IMR-90 (cell line): ENCODE data around the gene RASSF7. TPM values are rescaled to one million over a fixed set of nuclear protein-coding genes. Genes with fewer than 3 reads are reported as not detected.
A peak's percentile ranks its signal among the peaks of the same experiment; 100 is the strongest.

ENCODE experiments used
- ATAC-seq: fragments of 200-7000 bp; cut with Tn5 transposase; 2 replicates; pipeline ENCODE4 v1.9.1; 2020; ENCODE audit warnings: low read depth, mild to moderate bottlenecking, moderate library complexity
- BruUV-seq: library from RNA; stranded (reverse); fragments of 400-500 nt; replicated peaks from 2 replicates; lab custom pipeline; 2021; lab: Mats Ljungman, UMichigan
- CTCF ChIA-PET: fragments of 300-600 bp; formaldehyde crosslinking; extraction: SDS; loops from one replicate; lab custom pipeline; 2021; ENCODE audit warnings: antibody characterized with exemption; lab: Yijun Ruan, JAX
- POLR2A ChIA-PET: fragments of 300-600 bp; sonication (Branson Sonifier 250); formaldehyde crosslinking; loops from one replicate; lab custom pipeline; 2022; ENCODE audit warnings: antibody characterized with exemption; ENCODE audit not compliant: unreplicated experiment; lab: Charles Lee
- DNase-seq: peaks from one replicate; pipeline ENCODE4 v3.0.0; 2013
- H2AFZ ChIP-seq: replicated peaks from 2 replicates; pipeline ENCODE3; 2013; ENCODE audit warnings: low read length, mild to moderate bottlenecking; ENCODE audit not compliant: poor library complexity
- H2AK5ac ChIP-seq: 2 replicates; pipeline ENCODE4 v1.6.1; 2013; ENCODE audit warnings: low read depth, low read length, inconsistent platforms
- H2AK9ac ChIP-seq: replicated peaks from 2 replicates; pipeline ENCODE3; 2013; ENCODE audit warnings: mild to moderate bottlenecking, low read depth, low read length, moderate library complexity; ENCODE audit not compliant: poor library complexity
- H2BK120ac ChIP-seq: 2 replicates; pipeline ENCODE4 v1.6.1; 2013; ENCODE audit warnings: low read depth, low read length, inconsistent platforms
- H2BK15ac ChIP-seq: 3 replicates; pipeline ENCODE4 v1.6.1; 2013; ENCODE audit warnings: low read depth, low read length, inconsistent platforms
- H2BK20ac ChIP-seq: 2 replicates; pipeline ENCODE4 v1.6.1; 2013; ENCODE audit warnings: low read depth, mild to moderate bottlenecking, inconsistent platforms, low read length, moderate library complexity
- H2BK5ac ChIP-seq: 2 replicates; pipeline ENCODE4 v1.6.1; 2013; ENCODE audit warnings: mild to moderate bottlenecking, low read depth, low read length, inconsistent platforms; ENCODE audit not compliant: poor library complexity, severe bottlenecking
- H3K14ac ChIP-seq: replicated peaks from 2 replicates; pipeline ENCODE4 v1.6.1; 2013; ENCODE audit warnings: low read depth, low read length, inconsistent platforms
- H3K18ac ChIP-seq: 2 replicates; pipeline ENCODE4 v1.6.1; 2013; ENCODE audit warnings: low read depth, low read length, control low read depth
- H3K23ac ChIP-seq: 2 replicates; pipeline ENCODE4 v1.6.1; 2013; ENCODE audit warnings: low read depth, low read length, inconsistent platforms
- H3K27ac ChIP-seq: 2 replicates; pipeline ENCODE4 v1.5.1; 2013; ENCODE audit warnings: mild to moderate bottlenecking, control low read depth, low read length; ENCODE audit not compliant: insufficient read depth
- H3K27me3 ChIP-seq: 2 replicates; pipeline ENCODE4 v1.6.1; 2013; ENCODE audit warnings: low read length; ENCODE audit not compliant: control insufficient read depth, insufficient read depth
- H3K36me3 ChIP-seq: 2 replicates; pipeline ENCODE4 v1.6.1; 2013; ENCODE audit warnings: low read length, mixed read lengths; ENCODE audit not compliant: control insufficient read depth, insufficient read depth
- H3K4ac ChIP-seq: 2 replicates; pipeline ENCODE4 v1.6.1; 2013; ENCODE audit warnings: low read depth, low read length, inconsistent platforms
- H3K4me1 ChIP-seq: 2 replicates; pipeline ENCODE4 v1.6.1; 2013; ENCODE audit warnings: low read length, mixed read lengths; ENCODE audit not compliant: control insufficient read depth, insufficient read depth
- H3K4me2 ChIP-seq: 2 replicates; pipeline ENCODE4 v1.6.1; 2013; ENCODE audit warnings: low read depth, mild to moderate bottlenecking, control low read depth, low read length, moderate library complexity
- H3K4me3 ChIP-seq: 2 replicates; pipeline ENCODE4 v1.5.1; 2013; ENCODE audit warnings: low read depth, mild to moderate bottlenecking, control low read depth, low read length, moderate library complexity; ENCODE audit not compliant: insufficient read depth
- H3K56ac ChIP-seq: 2 replicates; pipeline ENCODE4 v1.6.1; 2013; ENCODE audit warnings: low read length, inconsistent platforms; ENCODE audit not compliant: insufficient read depth; ENCODE audit errors: extremely low read depth
- H3K79me1 ChIP-seq, 2 experiments: 2 replicates each; pipeline ENCODE4 v1.6.1; 2013; ENCODE audit warnings: low read length in 2 of 2, inconsistent platforms in 1 of 2, low read depth in 1 of 2
- H3K9ac ChIP-seq: 2 replicates; pipeline ENCODE4 v1.6.1; 2013; ENCODE audit warnings: low read depth, low read length, control low read depth
- H3K9me1 ChIP-seq: 2 replicates; pipeline ENCODE4 v1.6.1; 2013; ENCODE audit warnings: low read length, inconsistent platforms; ENCODE audit not compliant: insufficient read depth
- H3K9me3 ChIP-seq: 2 replicates; pipeline ENCODE4 v1.6.1; 2013; ENCODE audit warnings: low read length; ENCODE audit not compliant: control insufficient read depth, insufficient read depth
- H4K20me1 ChIP-seq: 2 replicates; pipeline ENCODE4 v1.6.1; 2013; ENCODE audit warnings: low read length, inconsistent platforms; ENCODE audit not compliant: insufficient read depth
- H4K5ac ChIP-seq: 2 replicates; pipeline ENCODE4 v1.6.1; 2013; ENCODE audit warnings: mild to moderate bottlenecking, low read depth, low read length, control low read depth
- H4K8ac ChIP-seq, 2 experiments: 2 replicates each; pipeline ENCODE4 v1.6.1; 2013; ENCODE audit warnings: low read depth in 2 of 2, low read length in 2 of 2, control low read depth in 1 of 2, inconsistent platforms in 1 of 2
- H4K91ac ChIP-seq: 2 replicates; pipeline ENCODE4 v1.6.1; 2013; ENCODE audit warnings: low read depth, low read length, inconsistent platforms; ENCODE audit not compliant: insufficient read depth
- CHD1 ChIP-seq: IDR thresholded peaks from 2 replicates; pipeline ENCODE4 v1.6.1; 2012; ENCODE audit warnings: low read depth, low read length, improper control_type of control experiment
- FOS ChIP-seq: fragments of 150-350 bp; IDR thresholded peaks from 2 replicates; pipeline ENCODE4 v1.6.1; 2016; ENCODE audit warnings: low read depth, low read length
- MAFK ChIP-seq: IDR thresholded peaks from 2 replicates; pipeline ENCODE4 v1.6.1; 2012; ENCODE audit warnings: low read depth, low read length, improper control_type of control experiment
- MAZ ChIP-seq: IDR thresholded peaks from 2 replicates; pipeline ENCODE4 v1.6.1; 2012; ENCODE audit warnings: low read depth, mild to moderate bottlenecking, low read length, improper control_type of control experiment, moderate library complexity, borderline replicate concordance
- MXI1 ChIP-seq: IDR thresholded peaks from 2 replicates; pipeline ENCODE4 v1.6.1; 2012; ENCODE audit warnings: low read depth, mild to moderate bottlenecking, low read length, moderate library complexity, borderline replicate concordance
- NFE2L2 ChIP-seq: fragments of 150-350 bp; IDR thresholded peaks from 2 replicates; pipeline ENCODE4 v1.6.1; 2016; ENCODE audit warnings: low read depth, mild to moderate bottlenecking, low read length
- POLR2A ChIP-seq: IDR thresholded peaks from 2 replicates; pipeline ENCODE4 v1.6.1; 2012; ENCODE audit warnings: mild to moderate bottlenecking, low read depth, low read length
- RAD21 ChIP-seq: IDR thresholded peaks from 2 replicates; pipeline ENCODE4 v1.6.1; 2012; ENCODE audit warnings: low read length, improper control_type of control experiment
- RCOR1 ChIP-seq: IDR thresholded peaks from 2 replicates; pipeline ENCODE4 v1.6.1; 2012; ENCODE audit warnings: mild to moderate bottlenecking, low read length, improper control_type of control experiment; ENCODE audit not compliant: insufficient replicate concordance
- RFX5 ChIP-seq: IDR thresholded peaks from 2 replicates; pipeline ENCODE4 v1.8.0; 2012; ENCODE audit warnings: low read depth, mild to moderate bottlenecking, low read length, moderate library complexity
- SMC3 ChIP-seq: fragments of 150-350 bp; IDR thresholded peaks from 2 replicates; pipeline ENCODE4 v1.6.1; 2016; ENCODE audit warnings: low read depth, mild to moderate bottlenecking, antibody characterized with exemption, low read length, moderate library complexity
- WGBS, 2 experiments: methylation state at CpG; one replicate each; pipeline versions ENCODE4 v1.1.5 to v1.1.7; 2013; ENCODE audit warnings: missing lambda C conversion rate in 2 of 2; ENCODE audit not compliant: insufficient read length in 1 of 2; ENCODE audit errors: extremely low coverage in 2 of 2; 5-methylcytosine and 5-hydroxymethylcytosine counted together
- dilution Hi-C: fragments of 300-500 bp; cut with HindIII; formaldehyde crosslinking; loops from one replicate; pipeline ENCODE4 v1.14.3; 2018; ENCODE audit warnings: low sequenced_read_pairs; ENCODE audit not compliant: unreplicated experiment
- in situ Hi-C: fragments of 300-500 bp; cut with MboI; formaldehyde crosslinking; loops from 3 replicates; pipeline ENCODE4 v1.14.3; 2019; ENCODE audit warnings: low sequenced_read_pairs, inconsistent platforms, mixed read lengths
- intact Hi-C: fragments of 100-400 bp; cut with micrococcal nuclease; formaldehyde crosslinking; loops from 2 replicates; pipeline ENCODE4 v1.10.0; 2022
- polyA plus RNA-seq, 3 experiments: library from polyadenylated mRNA; depleted of rRNA; stranded (reverse); fragments of >200 nt; gene quantifications; 2 replicates each; pipeline ENCODE4 v1.2.3, GENCODE V29; 2012; ENCODE audit warnings: low replicate concordance in 1 of 3
- total RNA-seq: library from RNA; depleted of rRNA; stranded (reverse); fragments of >200 nt; gene quantifications from 2 replicates; pipeline ENCODE4 v1.2.3, GENCODE V29; 2012
- TF ChIP-seq, protein P1 (sequence below): fragments of 150-350 bp; IDR thresholded peaks from 2 replicates; pipeline ENCODE4 v1.6.1; 2016; ENCODE audit warnings: low read depth, mild to moderate bottlenecking, low read length, moderate library complexity, borderline replicate concordance
- TF ChIP-seq, protein P2 (sequence below): conservative IDR thresholded peaks from 2 replicates; pipeline ENCODE4 v1.5.1; 2012; ENCODE audit warnings: mild to moderate bottlenecking, low read depth, low read length, improper control_type of control experiment
- TF ChIP-seq, protein P3 (sequence below): fragments of 150-350 bp; IDR thresholded peaks from 2 replicates; pipeline ENCODE4 v1.6.1; 2017; ENCODE audit warnings: mild to moderate bottlenecking, antibody characterized with exemption, low read length, low read depth

The RASSF7 gene
- total and polyA plus RNA-seq, 2 of the 4 experiments (the other 2 are of a cell fraction), result 6.8 to 18.5 TPM

DNA sequence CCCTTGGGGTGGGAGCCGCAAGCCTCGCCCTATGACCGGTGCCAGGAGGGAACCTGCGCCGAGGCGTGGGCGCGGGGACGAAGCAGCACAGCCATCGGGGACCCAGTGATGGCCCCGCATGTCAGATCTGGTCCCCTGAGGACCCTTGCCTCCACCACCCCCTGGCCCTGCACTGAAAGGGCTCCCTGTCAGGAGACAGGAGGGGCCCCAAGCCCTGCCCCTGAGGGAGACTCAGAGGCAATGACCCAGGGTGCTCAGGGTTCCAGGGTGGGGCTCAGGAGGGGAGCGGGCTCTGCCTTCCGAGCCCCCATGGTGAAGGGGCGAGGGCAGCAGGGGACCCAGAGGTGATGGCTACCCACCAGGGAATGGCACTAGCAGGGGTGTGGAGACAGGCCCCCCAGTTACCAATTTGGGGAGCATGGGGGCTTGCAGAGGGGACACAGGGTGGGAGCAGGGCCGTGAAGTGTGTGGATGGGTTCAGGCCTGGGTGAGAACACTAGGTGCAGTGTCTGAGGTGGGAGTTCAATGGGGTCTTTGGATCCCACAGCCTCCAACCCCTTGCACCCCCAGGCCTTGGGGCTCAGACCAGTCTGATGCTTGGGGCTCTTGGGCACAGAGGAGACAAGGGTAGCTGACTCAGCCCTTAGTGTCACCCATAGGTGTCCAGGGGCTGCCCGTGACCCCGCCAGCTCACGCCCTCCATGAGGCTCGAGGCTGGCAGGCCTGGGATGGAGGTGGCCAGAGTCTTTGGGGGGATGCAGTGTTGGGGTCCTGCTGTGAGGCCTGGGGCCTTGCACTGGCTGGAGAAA, 22.9 kb upstream of the RASSF7 start:
- Histone ChIP-seq H2AK9ac (peak overlapping the region; percentile 53), H2BK5ac (no peak overlapping the region), H4K5ac (peak overlapping the region; percentile 15; the same call in 1 of the 2 replicates), H3K18ac (no peak overlapping the region; the same call in 1 of the 2 replicates), H3K4ac (peak overlapping the region; percentile 71), H3K27me3 (no peaks in the 10 kb centered on the region), H3K79me1 (peaks cover 3 to 20% of the 10 kb centered on the region in 2 experiments; a peak in 3 of 4 replicates), H3K9ac (peak overlapping the region; percentile 49), H3K23ac (peak overlapping the region; percentile 45; the same call in 1 of the 2 replicates), H4K20me1 (peaks cover 16% of the 10 kb centered on the region), H4K91ac (peak overlapping the region; percentile 72), H3K56ac (peak overlapping the region; percentile 36; the same call in 1 of the 2 replicates), H2AK5ac (peak overlapping the region; percentile 75), H4K8ac (peak overlapping the region; percentile 50 to 83; a peak in 3 of 4 replicates), H2BK15ac (peak overlapping the region; percentile 46; the same call in 1 of the 3 replicates), H3K4me1 (peaks cover 16% of the 10 kb centered on the region), H3K36me3 (peaks cover 8% of the 10 kb centered on the region; the same call in 1 of the 2 replicates), H3K27ac (peak overlapping the region; percentile 6; the same call in 1 of the 2 replicates), H3K9me3 (no peaks in the 10 kb centered on the region), H2AFZ (peak overlapping the region; percentile 94), H2BK120ac (peak overlapping the region; percentile 30), H3K4me2 (peak overlapping the region; percentile 83), H2BK20ac (peak overlapping the region; percentile 39; the same call in 1 of the 2 replicates), H3K9me1 (peaks cover 3% of the 10 kb centered on the region; the same call in 1 of the 2 replicates), H3K4me3 (peak overlapping the region; percentile 34), H3K14ac (peak overlapping the region; percentile 63)
- ChIA-PET POLR2A (no interaction called here), CTCF (no interaction called here)
- TF ChIP-seq MAFK (no peak), RFX5 (no peak), MXI1 (no peak), SMC3 (no peak), FOS (no peak), RAD21 (no peak), POLR2A (no peak), NFE2L2 (no peak), MAZ (no peak), RCOR1 (no peak), CHD1 (no peak)
- TF ChIP-seq, protein P1, sequence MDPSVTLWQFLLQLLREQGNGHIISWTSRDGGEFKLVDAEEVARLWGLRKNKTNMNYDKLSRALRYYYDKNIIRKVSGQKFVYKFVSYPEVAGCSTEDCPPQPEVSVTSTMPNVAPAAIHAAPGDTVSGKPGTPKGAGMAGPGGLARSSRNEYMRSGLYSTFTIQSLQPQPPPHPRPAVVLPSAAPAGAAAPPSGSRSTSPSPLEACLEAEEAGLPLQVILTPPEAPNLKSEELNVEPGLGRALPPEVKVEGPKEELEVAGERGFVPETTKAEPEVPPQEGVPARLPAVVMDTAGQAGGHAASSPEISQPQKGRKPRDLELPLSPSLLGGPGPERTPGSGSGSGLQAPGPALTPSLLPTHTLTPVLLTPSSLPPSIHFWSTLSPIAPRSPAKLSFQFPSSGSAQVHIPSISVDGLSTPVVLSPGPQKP, result no peak
- TF ChIP-seq, protein P2, sequence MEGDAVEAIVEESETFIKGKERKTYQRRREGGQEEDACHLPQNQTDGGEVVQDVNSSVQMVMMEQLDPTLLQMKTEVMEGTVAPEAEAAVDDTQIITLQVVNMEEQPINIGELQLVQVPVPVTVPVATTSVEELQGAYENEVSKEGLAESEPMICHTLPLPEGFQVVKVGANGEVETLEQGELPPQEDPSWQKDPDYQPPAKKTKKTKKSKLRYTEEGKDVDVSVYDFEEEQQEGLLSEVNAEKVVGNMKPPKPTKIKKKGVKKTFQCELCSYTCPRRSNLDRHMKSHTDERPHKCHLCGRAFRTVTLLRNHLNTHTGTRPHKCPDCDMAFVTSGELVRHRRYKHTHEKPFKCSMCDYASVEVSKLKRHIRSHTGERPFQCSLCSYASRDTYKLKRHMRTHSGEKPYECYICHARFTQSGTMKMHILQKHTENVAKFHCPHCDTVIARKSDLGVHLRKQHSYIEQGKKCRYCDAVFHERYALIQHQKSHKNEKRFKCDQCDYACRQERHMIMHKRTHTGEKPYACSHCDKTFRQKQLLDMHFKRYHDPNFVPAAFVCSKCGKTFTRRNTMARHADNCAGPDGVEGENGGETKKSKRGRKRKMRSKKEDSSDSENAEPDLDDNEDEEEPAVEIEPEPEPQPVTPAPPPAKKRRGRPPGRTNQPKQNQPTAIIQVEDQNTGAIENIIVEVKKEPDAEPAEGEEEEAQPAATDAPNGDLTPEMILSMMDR, result no peak
- TF ChIP-seq, protein P3, sequence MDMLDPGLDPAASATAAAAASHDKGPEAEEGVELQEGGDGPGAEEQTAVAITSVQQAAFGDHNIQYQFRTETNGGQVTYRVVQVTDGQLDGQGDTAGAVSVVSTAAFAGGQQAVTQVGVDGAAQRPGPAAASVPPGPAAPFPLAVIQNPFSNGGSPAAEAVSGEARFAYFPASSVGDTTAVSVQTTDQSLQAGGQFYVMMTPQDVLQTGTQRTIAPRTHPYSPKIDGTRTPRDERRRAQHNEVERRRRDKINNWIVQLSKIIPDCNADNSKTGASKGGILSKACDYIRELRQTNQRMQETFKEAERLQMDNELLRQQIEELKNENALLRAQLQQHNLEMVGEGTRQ, result no peak
- in situ Hi-C loops, result no loop called here
- 60% methylated on average over 3 of the region's 19 CpGs; no CpG with 5 or more reads in 1 of the 2 experiments for WGBS, 2 experiments
- dilution Hi-C loops, result no loop called here
- ATAC-seq, result no peak
- intact Hi-C loops, result no loop called here
- BruUV-seq, result no TSS peak
- no peak for DNase-seq
